ENCODE measurements around the gene DUSP2. TPM values are rescaled to one million over a fixed set of nuclear protein-coding genes. Genes with fewer than 3 reads are reported as not detected.
A peak's percentile ranks its signal among the peaks of the same experiment; 100 is the strongest.

The DUSP2 gene
- total RNA-seq = 1 to 10 TPM; 3.6 to 5.7 TPM
- polyA plus RNA-seq (ENCODE audit: insufficient read length in 6 of 6) = 1 to 10 TPM in 5 of 6 donors, under 1 TPM in 1; 0.82 to 3.3 (median 1.5) TPM
- long read RNA-seq, donor 1, partial matches to known transcripts = 0 of 3 reads
- long read RNA-seq, donor 1, other reads (novel, unspliced or antisense) = 0 of 3 reads
- long read RNA-seq, donor 2, partial matches to known transcripts = 0 of 1 reads
- long read RNA-seq, donor 2, other reads (novel, unspliced or antisense) = 0 of 1 reads
- long read RNA-seq, donor 3, partial matches to known transcripts = 0 of 1 reads
- long read RNA-seq, donor 3, other reads (novel, unspliced or antisense) = 0 of 1 reads
- long read RNA-seq, donor 4, transcript DUSP2-201 (4 exons, 1,688 nt) = major isoform, 7 of 8 reads
- long read RNA-seq, donor 4, partial matches to known transcripts = 0 of 8 reads
- long read RNA-seq, donor 4, other reads (novel, unspliced or antisense) = 1 of 8 reads
- long read RNA-seq, donor 5, partial matches to known transcripts = 0 of 1 reads
- long read RNA-seq, donor 5, other reads (novel, unspliced or antisense) = 0 of 1 reads
- long read RNA-seq, donor 6, partial matches to known transcripts = 0 of 2 reads
- long read RNA-seq, donor 6, other reads (novel, unspliced or antisense) = 0 of 2 reads
- long read RNA-seq, donor 7, partial matches to known transcripts = 0 of 2 reads
- long read RNA-seq, donor 7, other reads (novel, unspliced or antisense) = 0 of 2 reads
- long read RNA-seq, donor 8, partial matches to known transcripts = 0 of 2 reads
- long read RNA-seq, donor 8, other reads (novel, unspliced or antisense) = 0 of 2 reads
- long read RNA-seq, donor 9 = 0 reads
- long read RNA-seq, donor 10, transcript DUSP2-201 (4 exons, 1,688 nt) = major isoform, 8 of 9 reads
- long read RNA-seq, donor 10, partial matches to known transcripts = 0 of 9 reads
- long read RNA-seq, donor 10, other reads (novel, unspliced or antisense) = 1 of 9 reads
- long read RNA-seq, donor 11, transcript DUSP2-201 (4 exons, 1,688 nt) = major isoform, 5 of 6 reads
- long read RNA-seq, donor 11, partial matches to known transcripts = 0 of 6 reads
- long read RNA-seq, donor 11, other reads (novel, unspliced or antisense) = 0 of 6 reads
- long read RNA-seq, donor 12, partial matches to known transcripts = 0 of 1 reads
- long read RNA-seq, donor 12, other reads (novel, unspliced or antisense) = 0 of 1 reads

- Histone ChIP-seq H3K9me3 (no peaks in the 10 kb centered on the region), H3K4me3 (peak within 1 kb of the TSS; percentile 47 to 61), H3K4me1 (peaks cover 7 to 60% of the 10 kb centered on the region in 2 donors), H3K27me3 (peaks cover 0 to 15% of the 10 kb centered on the region in 2 donors), H3K36me3 (no peaks in the 10 kb centered on the region), H3K27ac (peak within 1 kb of the TSS; percentile 48 to 74)
- DNase-seq = peak; percentile 72 to 95 (median 79)
- TF ChIP-seq CTCF (IDR thresholded peaks at IDR 0.05) = no peak
- intact Hi-C loops (cut with DNase I) = no loop called here
- peak; percentile 87 for ATAC-seq
Measured at GRCh38 chr2:96145036-96145847, at the start of gene DUSP2. Gene DUSP2 (minus strand): TSS chr2:96145440. CDS start chr2:96145354, 86 bp downstream.

GRCh38 chr2:96191937-96192670 lies 46.9 kb upstream of the DUSP2 start:
- DNase-seq = no peak
- TF ChIP-seq CTCF (IDR thresholded peaks at IDR 0.05) = no peak
- intact Hi-C loops (cut with DNase I) = no loop called here
- no peak overlapping the region for H3K4me3 ChIP-seq
- H3K9me3 ChIP-seq = no peaks in the 10 kb centered on the region
- H3K4me1 ChIP-seq = peaks cover 5 to 7% of the 10 kb centered on the region in 2 donors
- H3K36me3 ChIP-seq = peaks cover 0 to 83% of the 10 kb centered on the region in 2 donors
- no peak overlapping the region for H3K27ac ChIP-seq
- ATAC-seq = no peak
- H3K27me3 ChIP-seq = no peaks in the 10 kb centered on the region

- intact Hi-C loops (cut with DNase I) = no loop called here
- Histone ChIP-seq H3K9me3 (no peaks in the 10 kb centered on the region), H3K27me3 (no peaks in the 10 kb centered on the region), H3K4me3 (no peak overlapping the region), H3K4me1 (no peaks in the 10 kb centered on the region), H3K27ac (no peak overlapping the region), H3K36me3 (peaks cover 0 to 100% of the 10 kb centered on the region in 2 donors)
- TF ChIP-seq CTCF (IDR thresholded peaks at IDR 0.05) = no peak
- DNase-seq = no peak
- no peak for ATAC-seq
Measured at GRCh38 chr2:96188821-96189526, 43.7 kb upstream of the DUSP2 start.

GRCh38 chr2:96186562-96186961 lies 41.3 kb upstream of the DUSP2 start:
- Histone ChIP-seq H3K4me1 (no peaks in the 10 kb centered on the region), H3K27ac (no peak overlapping the region), H3K36me3 (peaks cover 0 to 84% of the 10 kb centered on the region in 2 donors), H3K9me3 (no peaks in the 10 kb centered on the region), H3K4me3 (no peak overlapping the region), H3K27me3 (no peaks in the 10 kb centered on the region)
- DNase-seq = no peak
- TF ChIP-seq CTCF (IDR thresholded peaks at IDR 0.05) = no peak
- intact Hi-C loops (cut with DNase I) = no loop called here
- ATAC-seq = no peak

Data from left lung (tissue), 14 donors.